Aorta (tissue), 5 donors: ENCODE measurements around the gene RGS7. TPM values are rescaled to one million over a fixed set of nuclear protein-coding genes. Genes with fewer than 3 reads are reported as not detected.

Experiments
- ATAC-seq: fragments of 200-7000 bp; cut with Tn5 transposase; one replicate; pipeline ENCODE4 v1.9.1; 2022; ENCODE audit warnings: moderate library complexity; ENCODE audit not compliant: low FRiP score
- DNase-seq, 2 donors: peaks; one replicate each; pipeline ENCODE4 v3.0.0-alpha.2; 2020
- H3K27ac ChIP-seq, 2 donors: one replicate each; pipeline ENCODE4 v1.5.1; 2013; ENCODE audit warnings: low read length in 2 of 2, mild to moderate bottlenecking in 2 of 2, moderate library complexity in 2 of 2, control low read depth in 1 of 2, inconsistent platforms in 1 of 2, low read depth in 1 of 2
- H3K27me3 ChIP-seq, 2 donors: one replicate each; pipeline ENCODE4 v1.6.1; 2013; ENCODE audit warnings: control low read depth in 1 of 2, low read length in 1 of 2, mild to moderate bottlenecking in 1 of 2, moderate library complexity in 1 of 2; ENCODE audit not compliant: insufficient read depth in 2 of 2, control insufficient read depth in 1 of 2
- H3K36me3 ChIP-seq, 2 donors: one replicate each; pipeline ENCODE4 v1.6.1; 2013; ENCODE audit warnings: control low read depth in 1 of 2, low read length in 1 of 2, mild to moderate bottlenecking in 1 of 2; ENCODE audit not compliant: insufficient read depth in 2 of 2, control insufficient read depth in 1 of 2
- H3K4me1 ChIP-seq, 2 donors: one replicate each; pipeline ENCODE4 v1.6.1; 2013; ENCODE audit warnings: low read length in 2 of 2, control low read depth in 1 of 2, mild to moderate bottlenecking in 1 of 2, moderate library complexity in 1 of 2; ENCODE audit not compliant: insufficient read depth in 2 of 2, control insufficient read depth in 1 of 2
- H3K4me3 ChIP-seq, 2 donors: one replicate each; pipeline ENCODE4 v1.5.1; 2013; ENCODE audit warnings: low read length in 2 of 2, control low read depth in 1 of 2, mild to moderate bottlenecking in 1 of 2
- H3K9me3 ChIP-seq: one replicate; pipeline ENCODE4 v1.6.1; 2013; ENCODE audit warnings: mild to moderate bottlenecking, low read length; ENCODE audit not compliant: control insufficient read depth
- WGBS, 2 donors: extraction: QIAGEN DNeasy Blood & Tissue Kit; methylation state at CpG; one replicate each; pipeline ENCODE4 v1.1.7; 2013; 5-methylcytosine and 5-hydroxymethylcytosine counted together
- intact Hi-C, 2 donors: fragments of 100-400 bp; cut with DNase I; formaldehyde crosslinking; loops; one replicate each; pipeline versions ENCODE4 v1.14.2 to v1.15.0; 2022
- polyA plus RNA-seq, 2 donors: library from polyadenylated mRNA; stranded (reverse); fragments of 200-250 nt; gene quantifications; one replicate each; pipeline ENCODE4 v1.2.3, GENCODE V29; 2013
- total RNA-seq, 2 donors: library from RNA; stranded (reverse); fragmentation: NEBNext Ultra II Directional; extraction: Animal tissue kit (Norgen Biotek cat#: 25700); gene quantifications; one replicate each; pipeline ENCODE4 v1.2.1, GENCODE V29; 2021
- donor health status: healthy with polysubstance abuse.
- donor health status: Bipolar disorder and iron deficiency.
- donor health status: DM: no; HTN: no; CAD: no.
- donor health status: DM: no; HTN: no; CAD: no.
- donor health status: DM: yes; HTN: yes; CAD: no.

Gene RGS7
- total and polyA plus RNA-seq, 4 donors: not detected

- Histone ChIP-seq H3K27ac (no peak overlapping the region), H3K9me3 (no peaks in the 10 kb centered on the region), H3K4me3 (no peak overlapping the region), H3K36me3 (no peaks in the 10 kb centered on the region), H3K27me3 (no peaks in the 10 kb centered on the region), H3K4me1 (no peaks in the 10 kb centered on the region)
- intact Hi-C loops: no loop called here
- DNase-seq (no peak), ATAC-seq (no peak)
- 35 to 51% methylated on average over 2 of the region's 2 CpGs for WGBS, 2 donors
Measured at GRCh38 chr1:241376701-241377100, 19.7 kb upstream of the RGS7 start.

- Histone ChIP-seq H3K4me1 (no peaks in the 10 kb centered on the region), H3K27ac (no peak overlapping the region), H3K36me3 (no peaks in the 10 kb centered on the region), H3K9me3 (no peaks in the 10 kb centered on the region), H3K4me3 (no peak overlapping the region), H3K27me3 (no peaks in the 10 kb centered on the region)
- DNase-seq: no peak
- whole genome bisulfite sequencing, 2 donors: 36 to 54% methylated on average over 3 of the region's 3 CpGs
- ATAC-seq: no peak
- intact Hi-C loops: no loop called here
Measured at GRCh38 chr1:241375886-241376285, 18.9 kb upstream of the RGS7 start.

- no peak overlapping the region for H3K27ac ChIP-seq
- WGBS, 2 donors: 82 to 83% methylated on average over 4 of the region's 4 CpGs
- H3K9me3 ChIP-seq: no peaks in the 10 kb centered on the region
- intact Hi-C loops: no loop called here
- no peaks in the 10 kb centered on the region for H3K27me3 ChIP-seq
- ATAC-seq (no peak), DNase-seq (no peak)
- no peaks in the 10 kb centered on the region for H3K36me3 ChIP-seq
- no peaks in the 10 kb centered on the region for H3K4me1 ChIP-seq
- H3K4me3 ChIP-seq: no peak overlapping the region
Measured at GRCh38 chr1:241366196-241366595, 9.2 kb upstream of the RGS7 start.

- Histone ChIP-seq H3K27ac (no peak overlapping the region), H3K4me1 (no peaks in the 10 kb centered on the region), H3K4me3 (no peak overlapping the region), H3K9me3 (no peaks in the 10 kb centered on the region), H3K27me3 (no peaks in the 10 kb centered on the region), H3K36me3 (no peaks in the 10 kb centered on the region)
- DNase-seq (no peak), ATAC-seq (no peak)
- 70 to 79% methylated on average over 4 of the region's 4 CpGs for WGBS, 2 donors
- intact Hi-C loops: no loop called here
Measured at GRCh38 chr1:241362350-241362749, 5.3 kb upstream of the RGS7 start.

- intact Hi-C loops: no loop called here
- no peak overlapping the region for H3K27ac ChIP-seq
- H3K36me3 ChIP-seq: no peaks in the 10 kb centered on the region
- DNase-seq: no peak
- peak overlapping the region in 1 of 2 donors; percentile 48 for H3K4me3 ChIP-seq
- H3K9me3 ChIP-seq: no peaks in the 10 kb centered on the region
- WGBS, 2 donors: 5% methylated on average over 32 to 33 of the region's 33 CpGs
- ATAC-seq: no peak
- H3K4me1 ChIP-seq: no peaks in the 10 kb centered on the region
- no peaks in the 10 kb centered on the region for H3K27me3 ChIP-seq
Measured at GRCh38 chr1:241357366-241358340, 648 bp upstream of the RGS7 start.

- WGBS, 2 donors: 4% methylated on average over 14 of the region's 14 CpGs
- intact Hi-C loops: no loop called here
- ATAC-seq (no peak), DNase-seq (no peak)
- Histone ChIP-seq H3K4me3 (no peak overlapping the region), H3K4me1 (no peaks in the 10 kb centered on the region), H3K9me3 (no peaks in the 10 kb centered on the region), H3K36me3 (no peaks in the 10 kb centered on the region), H3K27ac (no peak overlapping the region), H3K27me3 (no peaks in the 10 kb centered on the region)
Measured at GRCh38 chr1:241356187-241356518, 852 bp downstream of the RGS7 start.

GRCh38 chr1:241355311-241356010, 1.5 kb downstream of the RGS7 start:
- WGBS, 2 donors: 74 to 77% methylated on average over 11 of the region's 11 CpGs
- no peak overlapping the region for H3K4me3 ChIP-seq

GRCh38 chr1:241352401-241352800, 4.6 kb downstream of the RGS7 start:
- Histone ChIP-seq H3K27me3 (no peaks in the 10 kb centered on the region), H3K4me3 (no peak overlapping the region), H3K36me3 (no peaks in the 10 kb centered on the region), H3K27ac (no peak overlapping the region), H3K9me3 (no peaks in the 10 kb centered on the region), H3K4me1 (no peaks in the 10 kb centered on the region)
- intact Hi-C loops: no loop called here
- WGBS, 2 donors: 83 to 87% methylated on average over 2 of the region's 2 CpGs
- DNase-seq: no peak
- no peak for ATAC-seq

More at GRCh38 chr1:241355311-241356010, 1.5 kb downstream of the RGS7 start:
- Histone ChIP-seq H3K27me3 (no peaks in the 10 kb centered on the region), H3K27ac (no peak overlapping the region), H3K4me1 (no peaks in the 10 kb centered on the region), H3K9me3 (no peaks in the 10 kb centered on the region), H3K36me3 (no peaks in the 10 kb centered on the region)
- intact Hi-C loops: no loop called here
- no peak for ATAC-seq
- no peak for DNase-seq

GRCh38 chr1:241351841-241352240, 5.2 kb downstream of the RGS7 start:
- H3K9me3 ChIP-seq: no peaks in the 10 kb centered on the region
- no peaks in the 10 kb centered on the region for H3K36me3 ChIP-seq
- no peak overlapping the region for H3K27ac ChIP-seq
- H3K27me3 ChIP-seq: no peaks in the 10 kb centered on the region
- 35 to 44% methylated on average over 3 of the region's 3 CpGs for WGBS, 2 donors
- intact Hi-C loops: no loop called here
- no peak for DNase-seq
- ATAC-seq: no peak
- H3K4me3 ChIP-seq: no peak overlapping the region
- H3K4me1 ChIP-seq: no peaks in the 10 kb centered on the region
